SU-DHL-6 (cell line): Measurements from ENCODE around the gene TPPP2.

Source experiments
- H2AFZ ChIP-seq: fragments of 200-600 bp; sonication (generic); 2 replicates; pipeline ENCODE4 v1.6.1; 2014; ENCODE audit warnings: low read depth, mild to moderate bottlenecking, moderate library complexity, mixed read lengths, antibody characterized with exemption, low read length; ENCODE audit not compliant: severe bottlenecking
- H3F3A ChIP-seq: fragments of 200-600 bp; shearing (Covaris generic); 2 replicates; pipeline ENCODE4 v1.6.0; 2016; ENCODE audit warnings: antibody characterized with exemption, mild to moderate bottlenecking; ENCODE audit not compliant: insufficient read depth
- H3K27ac ChIP-seq: fragments of 200-600 bp; sonication (generic); 2 replicates; pipeline ENCODE4 v1.5.1; 2016; ENCODE audit warnings: low read depth, mild to moderate bottlenecking, low read length, moderate library complexity, mixed read lengths
- H3K27me3 ChIP-seq: fragments of 200-600 bp; sonication (generic), shearing (Covaris generic); 2 replicates; pipeline ENCODE4 v1.6.0; 2014; ENCODE audit warnings: mild to moderate bottlenecking, low read length
- H3K36me3 ChIP-seq: fragments of 200-600 bp; sonication (generic); 2 replicates; pipeline ENCODE4 v1.6.1; 2014; ENCODE audit warnings: mild to moderate bottlenecking, low read length, mixed read lengths
- H3K4me2 ChIP-seq: fragments of 300-600, 200-600 bp; shearing (Covaris generic), sonication (generic); 2 replicates; pipeline ENCODE4 v1.6.0; 2014; ENCODE audit warnings: low read length, low read depth, mild to moderate bottlenecking; ENCODE audit not compliant: poor library complexity, severe bottlenecking
- H3K4me3 ChIP-seq: fragments of 200-600 bp; sonication (generic); 2 replicates; pipeline ENCODE4 v1.5.1; 2014; ENCODE audit warnings: antibody characterized with exemption, low read length, mild to moderate bottlenecking, mixed read lengths; ENCODE audit not compliant: insufficient read depth, poor library complexity, severe bottlenecking
- H3K79me2 ChIP-seq: fragments of 200-600 bp; sonication (generic); 2 replicates; pipeline ENCODE4 v1.6.1; 2014; ENCODE audit warnings: mild to moderate bottlenecking, low read length, moderate library complexity; ENCODE audit not compliant: insufficient read depth
- H3K9ac ChIP-seq: fragments of 200-600 bp; sonication (generic); 2 replicates; pipeline ENCODE4 v1.7.0; 2014; ENCODE audit warnings: mild to moderate bottlenecking, low read length
- H3K9me2 ChIP-seq: fragments of 200-600 bp; sonication (generic); replicated peaks from 2 replicates; pipeline ENCODE4 v1.6.1; 2014; ENCODE audit warnings: low read length; ENCODE audit not compliant: insufficient read depth
- H3K9me3 ChIP-seq: fragments of 200-600 bp; sonication (generic); 2 replicates; pipeline ENCODE4 v1.6.1; 2014; ENCODE audit warnings: low read length, mixed read lengths; ENCODE audit not compliant: insufficient read depth
- H4K20me1 ChIP-seq: fragments of 200-600 bp; sonication (generic); 2 replicates; pipeline ENCODE4 v1.6.1; 2014; ENCODE audit warnings: low read depth, mild to moderate bottlenecking, antibody characterized with exemption, low read length, moderate library complexity, mixed read lengths
- EZH2phosphoT487 ChIP-seq: fragments of 200-600 bp; sonication (generic), shearing (Covaris generic); conservative IDR thresholded peaks from 2 replicates; pipeline ENCODE4 v1.6.1; 2018; ENCODE audit warnings: mild to moderate bottlenecking, antibody characterized with exemption, low read length, moderate library complexity, mixed read lengths
- TF ChIP-seq, protein P1 (sequence below): fragments of 200-600 bp; sonication (generic); IDR thresholded peaks from one replicate; pipeline ENCODE4 v1.5.1; 2017; ENCODE audit warnings: antibody characterized with exemption, mild to moderate bottlenecking, low read length, moderate library complexity; ENCODE audit not compliant: insufficient read depth, poor library complexity, severe bottlenecking

The TPPP2 gene

DNA sequence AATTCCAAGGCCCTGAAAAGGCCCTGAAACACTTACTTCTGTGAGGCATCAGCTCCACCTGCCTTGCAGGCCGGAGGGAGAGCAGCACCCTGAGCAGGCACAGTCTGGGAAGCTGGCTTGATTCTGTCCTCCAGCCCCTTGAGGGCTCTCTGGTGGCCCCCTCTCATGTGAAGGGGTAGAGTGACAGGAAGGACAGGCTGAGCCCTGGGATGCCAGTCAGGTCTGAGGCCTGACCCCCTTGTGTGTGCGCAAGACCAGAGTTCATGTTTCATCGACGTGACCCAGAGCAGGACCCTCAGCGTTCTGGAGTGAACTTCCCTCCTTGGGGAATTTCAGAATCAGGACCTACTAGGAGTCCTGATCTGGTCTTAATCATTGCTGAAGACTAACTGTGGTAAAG lies 28.9 kb downstream of the TPPP2 start:
- Histone ChIP-seq H3K27ac (no peak overlapping the region), H4K20me1 (no peaks in the 10 kb centered on the region), H3K27me3 (no peaks in the 10 kb centered on the region), H3K4me3 (no peak overlapping the region), H3K9me3 (no peaks in the 10 kb centered on the region), H3F3A (no peaks in the 10 kb centered on the region), H3K9me2 (no peaks in the 10 kb centered on the region), H2AFZ (no peak overlapping the region), H3K79me2 (no peaks in the 10 kb centered on the region), H3K36me3 (no peaks in the 10 kb centered on the region), H3K9ac (no peak overlapping the region), H3K4me2 (no peak overlapping the region)
- TF ChIP-seq, protein P1, sequence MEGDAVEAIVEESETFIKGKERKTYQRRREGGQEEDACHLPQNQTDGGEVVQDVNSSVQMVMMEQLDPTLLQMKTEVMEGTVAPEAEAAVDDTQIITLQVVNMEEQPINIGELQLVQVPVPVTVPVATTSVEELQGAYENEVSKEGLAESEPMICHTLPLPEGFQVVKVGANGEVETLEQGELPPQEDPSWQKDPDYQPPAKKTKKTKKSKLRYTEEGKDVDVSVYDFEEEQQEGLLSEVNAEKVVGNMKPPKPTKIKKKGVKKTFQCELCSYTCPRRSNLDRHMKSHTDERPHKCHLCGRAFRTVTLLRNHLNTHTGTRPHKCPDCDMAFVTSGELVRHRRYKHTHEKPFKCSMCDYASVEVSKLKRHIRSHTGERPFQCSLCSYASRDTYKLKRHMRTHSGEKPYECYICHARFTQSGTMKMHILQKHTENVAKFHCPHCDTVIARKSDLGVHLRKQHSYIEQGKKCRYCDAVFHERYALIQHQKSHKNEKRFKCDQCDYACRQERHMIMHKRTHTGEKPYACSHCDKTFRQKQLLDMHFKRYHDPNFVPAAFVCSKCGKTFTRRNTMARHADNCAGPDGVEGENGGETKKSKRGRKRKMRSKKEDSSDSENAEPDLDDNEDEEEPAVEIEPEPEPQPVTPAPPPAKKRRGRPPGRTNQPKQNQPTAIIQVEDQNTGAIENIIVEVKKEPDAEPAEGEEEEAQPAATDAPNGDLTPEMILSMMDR, result no peak
- no peak for TF ChIP-seq EZH2phosphoT487

- Histone ChIP-seq H3K4me2 (no peak overlapping the region), H3F3A (no peaks in the 10 kb centered on the region), H3K9me2 (no peaks in the 10 kb centered on the region), H3K9ac (no peak overlapping the region), H3K79me2 (no peaks in the 10 kb centered on the region), H3K9me3 (no peaks in the 10 kb centered on the region), H3K27ac (no peak overlapping the region), H4K20me1 (no peaks in the 10 kb centered on the region), H3K4me3 (no peak overlapping the region), H3K27me3 (no peaks in the 10 kb centered on the region), H3K36me3 (no peaks in the 10 kb centered on the region), H2AFZ (no peak overlapping the region)
- no peak for TF ChIP-seq EZH2phosphoT487
- TF ChIP-seq, protein P1, result no peak
Measured at GRCh38 chr14:21059842-21060613, 30.0 kb downstream of the TPPP2 start.

DNA sequence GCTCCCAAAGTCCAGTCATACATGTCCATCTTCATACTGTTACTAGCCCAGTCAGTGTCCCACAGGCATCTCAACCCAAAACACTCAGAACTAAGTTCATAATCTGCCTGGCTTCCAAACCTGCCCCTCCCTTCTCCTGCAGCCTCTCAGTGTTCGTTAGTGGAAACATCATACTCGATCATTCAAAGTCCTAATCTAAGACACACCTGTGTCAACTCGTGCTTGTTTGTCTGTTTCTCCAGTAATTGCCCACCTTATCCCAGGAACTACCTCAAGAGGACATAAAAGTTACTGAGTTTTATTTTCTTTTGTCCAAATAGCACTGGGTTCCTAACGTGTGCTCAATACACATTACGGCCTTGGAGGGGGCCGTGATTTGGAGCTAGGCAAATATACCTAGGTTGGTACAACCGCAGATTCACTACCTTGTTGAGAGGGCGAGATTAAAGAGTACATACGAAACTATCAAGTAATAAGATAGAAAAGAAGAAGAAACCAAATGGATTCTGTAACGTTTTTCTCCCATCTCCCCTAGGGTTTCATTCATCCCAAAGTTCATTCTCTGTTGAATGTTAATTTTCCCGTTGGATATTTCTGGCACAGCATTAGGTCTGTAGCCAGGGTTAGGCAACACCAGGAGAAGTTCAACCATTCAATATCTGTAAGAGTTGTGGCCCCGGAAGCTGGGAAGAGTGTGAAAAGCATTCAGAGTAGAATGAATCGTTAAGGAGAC lies 30.8 kb downstream of the TPPP2 start:
- H2AFZ ChIP-seq, result no peak overlapping the region
- no peak overlapping the region for H3K27ac ChIP-seq
- no peak overlapping the region for H3K4me3 ChIP-seq
- H3K9me2 ChIP-seq, result no peaks in the 10 kb centered on the region
- no peaks in the 10 kb centered on the region for H3K9me3 ChIP-seq
- no peak overlapping the region for H3K9ac ChIP-seq
- no peaks in the 10 kb centered on the region for H4K20me1 ChIP-seq
- TF ChIP-seq, protein P1, result no peak
- TF ChIP-seq EZH2phosphoT487, result no peak
- no peak overlapping the region for H3K4me2 ChIP-seq
- no peaks in the 10 kb centered on the region for H3K79me2 ChIP-seq
- H3K36me3 ChIP-seq, result no peaks in the 10 kb centered on the region
- H3F3A ChIP-seq, result no peaks in the 10 kb centered on the region
- H3K27me3 ChIP-seq, result no peaks in the 10 kb centered on the region
